ENCODE measurements around the gene POU5F1. TPM values are rescaled to one million over a fixed set of nuclear protein-coding genes. Genes with fewer than 3 reads are reported as not detected.
"Not testable (repeated sequence)": the region's sequence is repeated elsewhere in the genome, so short reads cannot be mapped to it uniquely, and the experiment has no call there.

POU5F1 gene
- total RNA-seq, 1 experiment from 2014 or later, result 32.7 TPM

GRCh38 chr6:31205638-31206037 lies 35.2 kb upstream of the POU5F1 start:
- no peak for DNase-seq
- BruUV-seq (replicated peaks), result no TSS peak
- peaks cover 41% of the 10 kb centered on the region for H3K36me3 Mint-ChIP-seq (ENCODE audit: insufficient read depth, unreplicated experiment)
- TF ChIP-seq CTCF (IDR thresholded peaks at IDR 0.05; ENCODE audit: unreplicated experiment), result no peak
- no peaks in the 10 kb centered on the region for H3K9me3 Mint-ChIP-seq (ENCODE audit: low read depth, unreplicated experiment)
- H3K4me1 Mint-ChIP-seq (ENCODE audit: low read depth, unreplicated experiment), result peaks cover 55% of the 10 kb centered on the region
- peak overlapping the region; percentile 27 for H3K27ac Mint-ChIP-seq (ENCODE audit: unreplicated experiment)
- intact Hi-C loops (cut with micrococcal nuclease; ENCODE audit: unreplicated experiment), result no loop called here
- H3K4me3 Mint-ChIP-seq (ENCODE audit: low read depth, unreplicated experiment), result peak overlapping the region; percentile 1
- CTCF ChIA-PET, result no interaction called here
- H3K27me3 Mint-ChIP-seq (ENCODE audit: unreplicated experiment), result no peaks in the 10 kb centered on the region

GRCh38 chr6:31204751-31205145 lies 34.3 kb upstream of the POU5F1 start:
- no peak for TF ChIP-seq CTCF (IDR thresholded peaks at IDR 0.05; ENCODE audit: unreplicated experiment)
- CTCF ChIA-PET, result interaction anchor here (0.6 to 2.7 kb wide), 3 partner anchors 42 to 162 kb away, joined by 3 to 15 read pairs (median 5); no protein-coding TSS in a partner anchor
- H3K4me3 Mint-ChIP-seq (ENCODE audit: low read depth, unreplicated experiment), result peak overlapping the region; percentile 75
- intact Hi-C loops (cut with micrococcal nuclease; ENCODE audit: unreplicated experiment), result no loop called here
- H3K27me3 Mint-ChIP-seq (ENCODE audit: unreplicated experiment), result no peaks in the 10 kb centered on the region
- H3K36me3 Mint-ChIP-seq (ENCODE audit: insufficient read depth, unreplicated experiment), result peaks cover 41% of the 10 kb centered on the region
- BruUV-seq (replicated peaks), result no TSS peak
- no peaks in the 10 kb centered on the region for H3K9me3 Mint-ChIP-seq (ENCODE audit: low read depth, unreplicated experiment)
- H3K4me1 Mint-ChIP-seq (ENCODE audit: low read depth, unreplicated experiment), result peaks cover 63% of the 10 kb centered on the region
- H3K27ac Mint-ChIP-seq (ENCODE audit: unreplicated experiment), result peak overlapping the region; percentile 99
- no peak for DNase-seq

GRCh38 chr6:31203345-31203979 lies 33.0 kb upstream of the POU5F1 start:
- peak; percentile 72 for DNase-seq
- no peak for TF ChIP-seq CTCF (IDR thresholded peaks at IDR 0.05; ENCODE audit: unreplicated experiment)
- CTCF ChIA-PET, result interaction anchor here (0.6 to 2.7 kb wide), 13 partner anchors 11 to 704 kb away, joined by 3 to 20 read pairs (median 5); partner anchors contain the start of gene PSORS1C1
- Mint-ChIP-seq H3K9me3 (ENCODE audit: low read depth, unreplicated experiment) (no peaks in the 10 kb centered on the region), H3K27ac (ENCODE audit: unreplicated experiment) (peak overlapping the region; percentile 99), H3K4me1 (ENCODE audit: low read depth, unreplicated experiment) (peaks cover 75% of the 10 kb centered on the region), H3K36me3 (ENCODE audit: insufficient read depth, unreplicated experiment) (peaks cover 52% of the 10 kb centered on the region), H3K4me3 (ENCODE audit: low read depth, unreplicated experiment) (peak overlapping the region; percentile 75), H3K27me3 (ENCODE audit: unreplicated experiment) (no peaks in the 10 kb centered on the region)
- intact Hi-C loops (cut with micrococcal nuclease; ENCODE audit: unreplicated experiment), result loop anchor here (1.0 to 2.0 kb wide), 2 partner anchors 43 to 69 kb away; partner anchors contain the start of gene HLA-C
- TSS peak; percentile 58 for BruUV-seq (replicated peaks)

GRCh38 chr6:31202259-31203166 lies 32.0 kb upstream of the POU5F1 start:
- peak; percentile 65 for DNase-seq
- TF ChIP-seq CTCF (IDR thresholded peaks at IDR 0.05; ENCODE audit: unreplicated experiment), result no peak
- Mint-ChIP-seq H3K27ac (ENCODE audit: unreplicated experiment) (peak overlapping the region; percentile 99), H3K36me3 (ENCODE audit: insufficient read depth, unreplicated experiment) (peaks cover 58% of the 10 kb centered on the region), H3K4me1 (ENCODE audit: low read depth, unreplicated experiment) (peaks cover 76% of the 10 kb centered on the region), H3K9me3 (ENCODE audit: low read depth, unreplicated experiment) (no peaks in the 10 kb centered on the region), H3K27me3 (ENCODE audit: unreplicated experiment) (no peaks in the 10 kb centered on the region), H3K4me3 (ENCODE audit: low read depth, unreplicated experiment) (peak overlapping the region; percentile 75)
- CTCF ChIA-PET, result interaction anchor here (0.6 to 2.7 kb wide), 13 partner anchors 10 to 705 kb away, joined by 3 to 20 read pairs (median 5); partner anchors contain the start of gene PSORS1C1
- intact Hi-C loops (cut with micrococcal nuclease; ENCODE audit: unreplicated experiment), result loop anchor here (1.0 to 2.0 kb wide), 2 partner anchors 44 to 70 kb away; partner anchors contain the start of gene HLA-C
- BruUV-seq (replicated peaks), result no TSS peak

GRCh38 chr6:31199105-31199452 lies 28.6 kb upstream of the POU5F1 start:
- H3K9me3 Mint-ChIP-seq (ENCODE audit: low read depth, unreplicated experiment); BruUV-seq (replicated peaks); H3K27me3 Mint-ChIP-seq (ENCODE audit: unreplicated experiment); DNase-seq; intact Hi-C loops (cut with micrococcal nuclease; ENCODE audit: unreplicated experiment): not testable (repeated sequence)
- Mint-ChIP-seq H3K27ac (ENCODE audit: unreplicated experiment) (peak overlapping the region; percentile 45), H3K4me1 (ENCODE audit: low read depth, unreplicated experiment) (peaks cover 74% of the 10 kb centered on the region), H3K4me3 (ENCODE audit: low read depth, unreplicated experiment) (peak overlapping the region; percentile 88), H3K36me3 (ENCODE audit: insufficient read depth, unreplicated experiment) (peaks cover 58% of the 10 kb centered on the region)
- CTCF ChIA-PET, result interaction anchor here (1.0 kb wide), 1 partner anchor 167 kb away, joined by 3 read pairs; no protein-coding TSS in a partner anchor

Measured in Calu3 (cell line).